GM23248 (cell line): ENCODE measurements around the gene DYRK4.

ENCODE experiments used
- EZH2 ChIP-seq: fragments of 200-600 bp; sonication (generic); IDR thresholded peaks from 2 replicates; pipeline ENCODE4 v1.6.1; 2018; ENCODE audit warnings: antibody characterized with exemption, mild to moderate bottlenecking; ENCODE audit not compliant: insufficient read depth, poor library complexity, severe bottlenecking
- EZH2phosphoT487 ChIP-seq: fragments of 200-600 bp; sonication (generic); IDR thresholded peaks from 2 replicates; pipeline ENCODE4 v1.6.1; 2018; ENCODE audit warnings: antibody characterized with exemption, moderate library complexity, mild to moderate bottlenecking, low read depth; ENCODE audit not compliant: insufficient read depth

GRCh38 chr12:4586500-4586899 is 24.5 kb downstream of the DYRK4 start:
- TF ChIP-seq EZH2 (no peak), EZH2phosphoT487 (no peak)
